ENCODE data around the gene DOCK8.
A peak's percentile ranks its signal among the peaks of the same experiment; 100 is the strongest.

DOCK8 gene

GRCh38 chr9:495739-496138 lies 281.1 kb downstream of the DOCK8 start:
- ChIA-PET POLR2A (no interaction called here), CTCF (no interaction called here)
- no peak overlapping the region for H3K4me3 ChIP-seq (ENCODE audit: low read depth, low read length)
- no peak for TF ChIP-seq CTCF (IDR thresholded peaks at IDR 0.05; ENCODE audit: insufficient read depth, low read length, missing control alignments)
- no peak for DNase-seq (ENCODE audit: low read depth, low spot score)

GRCh38 chr9:503326-503725 lies 288.7 kb downstream of the DOCK8 start:
- no peak overlapping the region for H3K4me3 ChIP-seq (ENCODE audit: low read depth, low read length)
- TF ChIP-seq CTCF (IDR thresholded peaks at IDR 0.05; ENCODE audit: insufficient read depth, low read length, missing control alignments): no peak
- ChIA-PET POLR2A (no interaction called here), CTCF (interaction anchor here (0.9 kb wide), 1 partner anchor 11 kb away, joined by 4 read pairs; no protein-coding TSS in a partner anchor)
- no peak for DNase-seq (ENCODE audit: low read depth, low spot score)

- ChIA-PET POLR2A (no interaction called here), CTCF (interaction anchor here (0.9 kb wide), 1 partner anchor 12 kb away, joined by 4 read pairs; no protein-coding TSS in a partner anchor)
- TF ChIP-seq CTCF (IDR thresholded peaks at IDR 0.05; ENCODE audit: insufficient read depth, low read length, missing control alignments): peak; percentile 43
- H3K4me3 ChIP-seq (ENCODE audit: low read depth, low read length): peak within 1 kb of the TSS; percentile 52
- DNase-seq (ENCODE audit: low read depth, low spot score): no peak
Observed at GRCh38 chr9:503881-504852, 289.5 kb downstream of the DOCK8 start, which contains the start of gene KANK1. Gene KANK1 (plus strand): TSS chr9:504695.

GRCh38 chr9:504921-505740 lies 290.5 kb downstream of the DOCK8 start:
- no peak for DNase-seq (ENCODE audit: low read depth, low spot score)
- TF ChIP-seq CTCF (IDR thresholded peaks at IDR 0.05; ENCODE audit: insufficient read depth, low read length, missing control alignments): no peak
- ChIA-PET CTCF (no interaction called here), POLR2A (no interaction called here)
- no peak overlapping the region; the same call in 1 of the 2 replicates for H3K4me3 ChIP-seq (ENCODE audit: low read depth, low read length)

- CTCF ChIA-PET: no interaction called here
- TF ChIP-seq CTCF (IDR thresholded peaks at IDR 0.05; ENCODE audit: insufficient read depth, low read length, missing control alignments): no peak
- no peak for DNase-seq (ENCODE audit: low read depth, low spot score)
- no peak overlapping the region for H3K4me3 ChIP-seq (ENCODE audit: low read depth, low read length)
- POLR2A ChIA-PET: no interaction called here
Observed at GRCh38 chr9:505741-506059, 291.0 kb downstream of the DOCK8 start.

- CTCF ChIA-PET: no interaction called here
- no peak overlapping the region for H3K4me3 ChIP-seq (ENCODE audit: low read depth, low read length)
- no peak for TF ChIP-seq CTCF (IDR thresholded peaks at IDR 0.05; ENCODE audit: insufficient read depth, low read length, missing control alignments)
- POLR2A ChIA-PET: no interaction called here
- DNase-seq (ENCODE audit: low read depth, low spot score): no peak
Observed at GRCh38 chr9:506281-506680, 291.6 kb downstream of the DOCK8 start.
